ENCODE results near the gene CLTA.

The CLTA gene, protein sequence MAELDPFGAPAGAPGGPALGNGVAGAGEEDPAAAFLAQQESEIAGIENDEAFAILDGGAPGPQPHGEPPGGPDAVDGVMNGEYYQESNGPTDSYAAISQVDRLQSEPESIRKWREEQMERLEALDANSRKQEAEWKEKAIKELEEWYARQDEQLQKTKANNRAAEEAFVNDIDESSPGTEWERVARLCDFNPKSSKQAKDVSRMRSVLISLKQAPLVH

GRCh38 chr9:36190388-36191289, at the start of gene CLTA:
TSS of gene CLTA (plus strand) at chr9:36190921. CDS start at chr9:36191057, 136 bp downstream.
- peak; percentile 94 for DNase-seq

DNA sequence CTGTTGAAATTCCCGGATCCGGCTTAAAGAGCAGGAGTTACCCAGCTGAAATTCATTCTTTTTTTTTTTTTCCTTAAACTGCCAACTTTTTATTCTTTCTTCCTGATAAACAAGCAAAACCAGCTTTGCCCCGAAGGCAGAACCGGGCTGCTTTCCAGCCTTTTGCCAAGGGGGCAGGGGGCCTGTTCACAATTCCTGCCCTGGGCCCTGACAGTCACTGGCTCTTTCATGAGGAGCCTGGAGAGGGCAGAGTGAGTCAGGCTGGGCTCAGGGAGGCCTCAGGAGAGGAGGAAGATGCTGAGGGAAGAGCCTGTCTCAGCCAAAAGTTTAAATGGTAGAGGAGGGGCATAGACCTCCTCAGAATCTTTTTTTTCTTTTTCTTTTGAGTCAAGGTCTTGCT, 49.4 kb upstream of the CLTA start:
- DNase-seq: no peak

GRCh38 chr9:36141761-36142160, 49.0 kb upstream of the CLTA start:
- DNase-seq: no peak

DNA sequence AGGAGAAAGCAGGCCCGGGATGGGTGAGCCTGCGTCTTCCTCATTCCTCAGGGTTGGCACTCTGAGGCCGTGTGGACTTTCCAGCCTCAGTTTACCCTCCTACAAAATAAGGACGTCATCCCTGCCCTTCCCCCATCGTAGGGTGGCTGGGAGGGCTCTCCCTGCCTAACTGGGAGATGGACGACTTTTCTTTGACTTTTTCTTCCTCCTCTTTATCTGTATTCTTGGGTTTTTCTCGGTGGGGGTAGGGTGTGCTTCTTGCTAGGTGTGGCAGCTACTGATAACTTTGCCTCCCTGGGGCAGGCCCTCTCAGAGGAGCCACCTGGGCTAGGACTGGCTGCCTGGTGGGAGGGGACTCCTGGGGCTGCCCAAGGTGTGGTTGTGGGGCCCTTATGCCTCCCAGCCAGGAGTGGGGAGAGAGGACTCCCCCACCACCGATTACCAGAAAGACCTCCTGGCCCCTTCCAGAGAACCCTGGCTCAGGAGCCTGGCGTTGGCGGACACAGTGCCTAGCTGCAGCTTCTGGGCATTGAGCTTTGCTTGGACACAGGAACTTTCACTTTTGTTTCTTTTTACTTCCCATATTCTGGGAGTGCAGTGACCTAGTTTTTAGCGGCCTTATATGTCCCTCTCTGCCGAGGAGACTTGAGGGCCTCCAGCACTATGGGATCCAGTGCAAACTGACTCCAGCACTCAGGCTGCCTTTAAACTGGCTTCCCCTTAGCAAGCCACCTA, 48.0 kb upstream of the CLTA start:
- no peak for DNase-seq

GRCh38 chr9:36143245-36143641, 47.5 kb upstream of the CLTA start:
- DNase-seq: no peak

- no peak for DNase-seq
Measured at GRCh38 chr9:36144309-36145232, 46.1 kb upstream of the CLTA start.

DNA sequence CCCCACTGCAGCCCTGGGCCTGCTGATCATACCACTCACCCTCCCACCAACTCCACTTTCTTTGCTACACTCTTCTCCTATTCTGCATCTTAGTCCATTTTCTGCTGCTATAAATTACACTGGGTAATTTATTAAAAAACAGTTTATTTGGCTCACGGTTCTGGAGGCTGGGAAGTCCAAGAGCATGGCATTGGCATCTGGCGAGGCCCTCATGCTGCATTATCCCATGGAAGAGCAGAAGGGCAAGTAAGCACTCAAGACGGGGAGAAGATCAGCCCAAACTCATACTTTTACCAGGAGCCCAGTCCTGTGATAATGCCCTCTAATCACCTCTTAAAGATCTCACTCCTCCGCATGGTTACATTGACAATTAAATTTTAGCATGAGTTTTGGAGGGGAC, 44.8 kb upstream of the CLTA start:
- DNase-seq: no peak

DNA sequence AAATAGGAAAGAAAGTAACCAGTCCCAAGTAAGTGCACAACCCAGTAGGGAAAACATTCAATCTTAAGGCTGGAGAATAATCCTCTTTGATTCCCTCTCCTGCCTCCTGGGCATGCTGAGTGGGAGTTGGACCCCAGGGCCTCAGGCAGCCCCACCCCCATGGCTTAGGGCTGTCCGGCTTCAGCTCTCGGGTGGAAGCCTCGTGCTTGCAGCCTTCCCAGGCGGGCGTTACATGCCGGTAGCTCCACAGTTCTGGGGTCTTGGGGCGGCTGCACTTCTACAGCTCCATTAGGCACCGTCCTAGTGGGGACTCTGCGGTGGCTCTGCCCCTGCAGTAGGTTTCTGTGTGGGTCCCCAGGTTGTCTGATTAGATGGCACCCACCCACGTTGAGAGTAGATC, 44.1 kb upstream of the CLTA start:
- no peak for DNase-seq

- no peak for DNase-seq
Measured at GRCh38 chr9:36147441-36148175, 43.1 kb upstream of the CLTA start.

DNA sequence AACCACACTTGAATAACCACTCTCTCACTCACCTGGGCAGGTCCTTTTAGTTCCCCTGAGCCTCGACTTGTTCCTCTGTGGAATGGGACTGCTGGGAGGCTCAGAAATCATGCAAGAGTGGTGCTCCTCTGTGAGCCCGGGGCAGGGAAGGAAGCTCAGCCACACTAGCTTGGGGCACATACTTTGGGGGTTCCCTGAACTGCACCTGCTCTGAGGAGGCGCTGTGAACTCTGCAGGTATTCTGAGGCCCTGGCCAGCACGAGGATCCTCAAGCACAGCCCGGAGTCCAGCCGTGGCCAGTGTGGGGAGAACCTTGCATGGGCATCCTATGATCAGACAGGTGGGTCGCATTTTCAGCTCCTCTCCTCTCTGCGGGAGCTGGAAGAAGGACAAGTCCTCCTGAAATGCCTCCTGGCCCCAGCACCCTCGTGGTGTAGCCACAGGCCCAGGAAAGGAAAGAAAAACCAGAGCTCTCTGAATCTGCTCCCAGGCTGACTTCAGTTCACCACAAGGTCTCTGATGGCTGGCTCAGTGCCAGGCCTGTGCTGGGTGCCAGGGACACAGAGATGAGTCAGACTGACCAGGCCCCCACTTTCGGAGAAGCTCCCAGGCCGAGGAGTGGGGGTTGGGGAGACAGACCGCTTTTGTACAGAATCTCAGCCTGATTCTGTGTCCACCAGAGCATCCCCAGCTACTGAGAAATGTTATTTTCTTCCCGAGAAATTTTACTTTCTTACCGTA, 42.2 kb upstream of the CLTA start:
- DNase-seq: peak; percentile 76

DNA sequence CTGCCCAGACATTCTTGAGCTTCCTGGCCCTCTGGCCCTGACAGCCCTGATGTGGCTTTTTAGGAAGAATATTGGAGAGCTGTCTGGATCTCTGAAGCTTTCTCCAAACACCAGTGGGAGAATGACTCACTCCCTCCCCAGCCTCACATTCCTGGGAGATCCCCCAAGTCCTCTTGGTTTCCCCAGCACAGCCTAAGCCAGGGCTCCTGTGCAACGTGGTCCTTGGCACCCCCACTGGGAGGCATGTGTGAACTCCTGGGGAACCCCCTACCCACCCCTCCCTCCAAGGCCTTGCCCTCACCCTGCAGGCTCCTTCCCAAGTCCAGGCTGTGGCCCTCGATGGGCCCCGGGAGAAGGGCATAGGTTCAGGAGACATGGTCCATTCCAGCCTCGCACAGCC, 41.5 kb upstream of the CLTA start:
- no peak for DNase-seq

DNA sequence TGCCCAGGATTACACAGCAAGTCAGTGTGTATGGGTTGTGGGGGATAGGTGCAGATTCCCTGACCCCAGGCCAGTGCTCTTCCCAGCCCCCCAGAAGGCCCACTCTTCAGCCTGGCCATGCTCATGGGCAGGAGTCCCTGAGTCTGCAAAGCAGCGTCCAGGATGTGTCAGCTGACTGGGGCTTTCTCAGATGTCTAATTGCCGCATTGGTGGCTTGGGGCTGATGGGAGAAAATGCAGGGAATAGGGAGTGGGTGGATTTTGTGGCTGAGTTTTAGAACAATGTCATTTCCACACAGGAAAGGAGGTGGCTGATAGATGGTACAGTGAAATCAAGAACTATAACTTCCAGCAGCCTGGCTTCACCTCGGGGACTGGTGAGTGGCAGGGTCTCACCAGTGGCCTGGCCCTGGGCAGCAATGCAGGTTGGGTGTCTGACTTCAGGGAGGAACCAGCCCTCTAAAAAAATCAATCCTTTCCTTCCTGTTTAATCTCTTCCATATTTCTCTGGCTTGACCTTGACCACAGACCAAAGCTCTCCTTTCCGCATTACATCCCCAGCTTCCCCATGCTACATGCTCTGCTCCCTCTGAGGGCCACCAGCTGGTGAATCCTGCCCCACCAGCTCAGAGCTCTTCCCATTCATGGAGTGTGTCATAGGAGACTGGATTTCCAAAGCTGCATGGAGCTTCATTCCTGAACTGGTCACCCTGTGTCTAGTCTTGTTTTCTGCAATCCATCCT, 40.0 kb upstream of the CLTA start:
- no peak for DNase-seq

DNA sequence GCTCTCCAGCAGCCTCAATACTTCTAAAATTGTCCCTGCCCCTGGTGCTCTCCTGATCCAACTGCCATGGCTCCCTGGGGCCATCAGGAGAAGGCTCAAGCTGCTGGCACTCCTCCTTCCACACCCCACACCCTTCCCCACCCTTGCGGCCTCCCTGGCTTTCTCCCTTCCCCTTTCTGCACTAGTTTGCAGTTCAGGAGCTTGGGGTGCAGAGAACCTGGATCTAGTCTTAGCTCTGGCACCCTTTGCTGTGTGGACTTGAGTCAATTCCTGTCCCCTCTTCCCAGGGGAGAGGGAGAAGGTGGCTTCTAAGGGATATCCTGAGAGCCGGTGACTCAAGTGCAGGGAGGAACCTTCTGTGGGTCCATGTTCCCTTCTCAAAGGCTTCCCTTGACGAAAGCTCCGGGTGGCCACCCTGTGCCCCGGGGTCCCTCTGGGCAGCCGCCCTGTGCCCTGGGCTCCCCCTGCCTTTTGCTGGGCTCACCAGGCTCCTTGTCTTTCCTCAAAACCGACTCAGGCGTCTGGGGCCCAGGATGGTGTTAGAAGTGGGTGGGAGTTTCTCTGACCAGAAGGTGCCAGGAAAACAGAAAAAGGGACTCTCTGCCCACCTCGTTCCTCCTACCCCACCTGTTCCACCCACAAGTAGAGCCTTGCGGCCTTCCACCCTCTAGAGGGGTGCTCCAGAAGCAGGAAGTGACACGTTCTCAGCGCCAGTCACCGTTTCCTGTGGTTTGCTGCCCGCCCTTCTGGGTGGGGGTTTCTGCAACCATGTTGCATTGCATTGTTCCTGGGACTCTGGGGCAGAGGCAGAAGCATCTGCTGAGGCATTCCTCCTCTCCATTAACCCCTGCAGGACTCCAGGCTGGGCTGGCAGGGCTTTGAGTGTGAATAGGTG, 39.2 kb upstream of the CLTA start:
- DNase-seq: no peak

DNA sequence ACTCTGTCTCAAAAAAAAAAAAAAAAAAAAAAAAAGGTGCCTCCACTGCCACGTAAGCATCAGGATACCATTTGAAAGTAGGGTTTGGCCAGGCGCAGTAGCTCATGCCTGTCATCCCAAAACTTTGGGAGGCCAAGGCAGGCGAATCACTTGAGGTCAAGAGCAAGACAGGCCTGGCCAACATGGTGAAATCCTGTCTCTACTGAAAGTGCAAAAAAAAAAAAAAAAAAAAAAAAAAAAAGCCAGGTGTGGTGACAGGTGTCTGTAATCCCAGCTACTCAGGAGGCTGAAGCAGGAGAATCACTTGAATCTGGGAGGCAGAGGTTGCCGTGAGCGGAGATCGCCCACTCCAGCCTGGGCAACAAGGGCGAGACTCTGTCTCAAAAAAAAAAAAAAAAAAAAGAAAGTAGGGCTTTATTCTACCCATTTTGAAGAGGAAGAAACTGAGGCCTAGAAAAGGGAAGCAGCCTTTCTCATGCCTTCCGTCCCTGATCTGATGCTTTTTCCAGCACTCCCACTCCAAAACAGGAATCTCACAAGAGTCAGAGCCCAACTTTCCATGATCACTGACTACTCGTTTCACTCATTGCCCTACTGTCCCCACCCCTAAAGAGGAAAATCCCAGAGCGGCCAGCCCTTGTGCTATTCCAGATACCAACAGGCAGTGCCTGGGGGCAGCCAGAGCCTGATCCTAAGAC, 37.8 kb upstream of the CLTA start:
- DNase-seq: no peak

GRCh38 chr9:36153746-36154145, 37.0 kb upstream of the CLTA start:
- no peak for DNase-seq

DNA sequence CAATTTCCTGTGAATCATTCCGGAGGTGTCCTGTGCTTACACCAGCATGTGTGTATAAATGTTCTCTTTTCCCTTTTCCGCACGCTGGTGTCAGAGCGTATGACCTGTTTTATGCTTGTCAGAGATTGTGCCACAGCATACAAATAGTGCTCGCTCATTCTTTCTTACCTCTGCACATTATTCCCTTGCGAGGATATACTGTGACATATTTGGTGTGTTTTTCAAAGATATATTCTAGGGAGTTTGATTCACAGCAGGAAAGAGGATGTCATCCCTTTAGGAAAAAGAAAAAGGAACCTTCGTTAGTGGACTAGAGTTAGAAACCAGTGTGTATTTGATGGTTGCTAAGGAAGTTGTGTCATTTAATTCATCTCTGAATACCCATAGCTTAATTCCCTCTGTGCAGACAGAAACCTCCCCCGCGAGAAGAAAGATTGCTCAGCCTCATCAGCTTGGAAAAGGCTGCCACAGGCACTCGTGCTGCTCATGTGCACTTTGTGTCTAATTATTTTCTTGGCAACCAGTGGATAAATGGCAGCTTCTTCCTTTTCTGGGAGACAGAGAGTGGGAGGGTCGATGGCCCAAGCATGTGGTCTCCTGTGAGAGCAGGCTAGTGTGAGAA, 36.3 kb upstream of the CLTA start:
- no peak for DNase-seq

GRCh38 chr9:36156116-36156515, 34.6 kb upstream of the CLTA start:
- no peak for DNase-seq

DNA sequence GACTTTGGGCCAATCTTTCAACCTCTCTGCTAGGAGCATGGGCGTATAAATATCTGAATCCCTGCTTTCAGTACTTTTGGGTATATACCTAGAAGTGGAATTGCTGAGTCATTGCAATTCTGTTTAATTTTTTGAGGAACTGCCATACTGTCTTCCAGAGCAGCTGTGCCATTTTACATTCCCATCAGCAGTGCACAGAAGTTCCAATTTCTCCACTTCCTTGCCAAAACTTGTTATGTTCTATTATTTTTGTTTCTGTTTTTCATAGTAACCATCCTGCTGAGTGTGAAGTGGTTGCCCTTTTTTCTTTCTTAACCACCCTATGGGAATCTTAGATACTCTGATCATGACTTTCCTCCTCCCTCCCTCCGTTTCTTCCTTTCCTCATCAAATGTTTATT, 32.6 kb upstream of the CLTA start:
- no peak for DNase-seq
